Panc1 (cell line): ENCODE data around the gene ACCSL.

ENCODE experiments used
- TF ChIP-seq, protein P1 (sequence below): fragments of 450-650 bp; IDR thresholded peaks from 2 replicates; pipeline ENCODE4 v1.5.1; 2017; ENCODE audit warnings: mild to moderate bottlenecking
- TF ChIP-seq, protein P2 (sequence below), 2 experiments: IDR thresholded peaks; 2 replicates each; pipeline ENCODE4 v1.6.1; 2011 to 2012; ENCODE audit warnings: low read depth in 2 of 2, control low read depth in 1 of 2, low read length in 1 of 2, mild to moderate bottlenecking in 1 of 2, moderate library complexity in 1 of 2; ENCODE audit not compliant: insufficient read depth in 1 of 2

DNA sequence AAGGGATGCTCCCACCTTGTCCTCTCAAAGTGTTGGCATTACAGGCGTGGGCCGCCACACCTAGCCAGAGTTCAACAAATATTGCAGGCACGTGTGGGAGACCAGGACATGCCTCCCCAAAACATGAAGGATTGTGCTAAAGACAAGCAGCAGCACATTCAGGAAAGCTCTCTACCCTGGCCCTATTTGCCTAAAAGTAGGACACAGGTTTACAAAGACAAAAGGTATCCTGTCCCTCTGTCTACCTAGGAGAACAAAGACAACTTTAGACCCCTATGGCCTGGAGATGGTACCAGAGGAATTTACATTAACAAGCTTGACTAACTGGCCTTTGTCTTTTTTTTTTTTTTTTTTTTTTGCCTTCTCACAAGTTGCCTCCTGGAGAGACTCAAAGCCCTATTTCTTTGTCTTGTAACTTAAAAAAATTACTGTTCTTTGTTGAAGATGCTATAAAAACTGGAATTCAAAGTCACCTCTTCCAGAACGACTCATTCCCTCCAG lies 17.4 kb downstream of the ACCSL start:
- TF ChIP-seq, protein P1, sequence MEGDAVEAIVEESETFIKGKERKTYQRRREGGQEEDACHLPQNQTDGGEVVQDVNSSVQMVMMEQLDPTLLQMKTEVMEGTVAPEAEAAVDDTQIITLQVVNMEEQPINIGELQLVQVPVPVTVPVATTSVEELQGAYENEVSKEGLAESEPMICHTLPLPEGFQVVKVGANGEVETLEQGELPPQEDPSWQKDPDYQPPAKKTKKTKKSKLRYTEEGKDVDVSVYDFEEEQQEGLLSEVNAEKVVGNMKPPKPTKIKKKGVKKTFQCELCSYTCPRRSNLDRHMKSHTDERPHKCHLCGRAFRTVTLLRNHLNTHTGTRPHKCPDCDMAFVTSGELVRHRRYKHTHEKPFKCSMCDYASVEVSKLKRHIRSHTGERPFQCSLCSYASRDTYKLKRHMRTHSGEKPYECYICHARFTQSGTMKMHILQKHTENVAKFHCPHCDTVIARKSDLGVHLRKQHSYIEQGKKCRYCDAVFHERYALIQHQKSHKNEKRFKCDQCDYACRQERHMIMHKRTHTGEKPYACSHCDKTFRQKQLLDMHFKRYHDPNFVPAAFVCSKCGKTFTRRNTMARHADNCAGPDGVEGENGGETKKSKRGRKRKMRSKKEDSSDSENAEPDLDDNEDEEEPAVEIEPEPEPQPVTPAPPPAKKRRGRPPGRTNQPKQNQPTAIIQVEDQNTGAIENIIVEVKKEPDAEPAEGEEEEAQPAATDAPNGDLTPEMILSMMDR, result no peak
- TF ChIP-seq, protein P2, sequence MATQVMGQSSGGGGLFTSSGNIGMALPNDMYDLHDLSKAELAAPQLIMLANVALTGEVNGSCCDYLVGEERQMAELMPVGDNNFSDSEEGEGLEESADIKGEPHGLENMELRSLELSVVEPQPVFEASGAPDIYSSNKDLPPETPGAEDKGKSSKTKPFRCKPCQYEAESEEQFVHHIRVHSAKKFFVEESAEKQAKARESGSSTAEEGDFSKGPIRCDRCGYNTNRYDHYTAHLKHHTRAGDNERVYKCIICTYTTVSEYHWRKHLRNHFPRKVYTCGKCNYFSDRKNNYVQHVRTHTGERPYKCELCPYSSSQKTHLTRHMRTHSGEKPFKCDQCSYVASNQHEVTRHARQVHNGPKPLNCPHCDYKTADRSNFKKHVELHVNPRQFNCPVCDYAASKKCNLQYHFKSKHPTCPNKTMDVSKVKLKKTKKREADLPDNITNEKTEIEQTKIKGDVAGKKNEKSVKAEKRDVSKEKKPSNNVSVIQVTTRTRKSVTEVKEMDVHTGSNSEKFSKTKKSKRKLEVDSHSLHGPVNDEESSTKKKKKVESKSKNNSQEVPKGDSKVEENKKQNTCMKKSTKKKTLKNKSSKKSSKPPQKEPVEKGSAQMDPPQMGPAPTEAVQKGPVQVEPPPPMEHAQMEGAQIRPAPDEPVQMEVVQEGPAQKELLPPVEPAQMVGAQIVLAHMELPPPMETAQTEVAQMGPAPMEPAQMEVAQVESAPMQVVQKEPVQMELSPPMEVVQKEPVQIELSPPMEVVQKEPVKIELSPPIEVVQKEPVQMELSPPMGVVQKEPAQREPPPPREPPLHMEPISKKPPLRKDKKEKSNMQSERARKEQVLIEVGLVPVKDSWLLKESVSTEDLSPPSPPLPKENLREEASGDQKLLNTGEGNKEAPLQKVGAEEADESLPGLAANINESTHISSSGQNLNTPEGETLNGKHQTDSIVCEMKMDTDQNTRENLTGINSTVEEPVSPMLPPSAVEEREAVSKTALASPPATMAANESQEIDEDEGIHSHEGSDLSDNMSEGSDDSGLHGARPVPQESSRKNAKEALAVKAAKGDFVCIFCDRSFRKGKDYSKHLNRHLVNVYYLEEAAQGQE (IDR thresholded peaks at IDR 0.05; ENCODE audit: insufficient read depth in 1 of 2, low read depth in 2 of 2, low read length in 1 of 2), result no peak
